SIG-M5 treated with dmso at 0.1 percent for 504 hours (cell line): ENCODE data around the gene ZGLP1.

Experiments
- DNase-seq: peaks from one replicate; lab custom pipeline; 2025; ENCODE audit not compliant: unreplicated experiment; lab: John Stamatoyannopoulos, UW

Gene ZGLP1

DNA sequence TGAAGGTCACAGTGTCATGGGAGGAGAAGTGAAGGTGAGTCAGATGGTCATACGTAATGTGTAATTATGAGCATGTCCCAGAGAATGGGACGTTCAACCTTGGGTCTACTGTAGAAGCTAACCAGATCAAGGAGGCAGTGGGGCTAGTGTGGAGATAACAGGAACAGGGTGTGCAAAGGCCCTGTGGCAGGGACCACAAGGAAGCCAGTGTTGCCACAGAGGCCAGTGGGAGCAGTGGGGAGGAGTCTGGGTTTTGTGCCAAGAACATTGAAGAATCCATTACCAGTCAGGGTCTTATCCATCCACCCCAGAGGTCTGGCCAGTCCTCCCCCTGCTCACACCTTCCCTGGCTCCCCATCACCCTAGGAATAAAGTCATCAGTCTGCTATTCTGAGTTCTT, 54.3 kb downstream of the ZGLP1 start:
- no peak for DNase-seq
